ENCODE results near the gene NRN1L.

The NRN1L gene

DNA sequence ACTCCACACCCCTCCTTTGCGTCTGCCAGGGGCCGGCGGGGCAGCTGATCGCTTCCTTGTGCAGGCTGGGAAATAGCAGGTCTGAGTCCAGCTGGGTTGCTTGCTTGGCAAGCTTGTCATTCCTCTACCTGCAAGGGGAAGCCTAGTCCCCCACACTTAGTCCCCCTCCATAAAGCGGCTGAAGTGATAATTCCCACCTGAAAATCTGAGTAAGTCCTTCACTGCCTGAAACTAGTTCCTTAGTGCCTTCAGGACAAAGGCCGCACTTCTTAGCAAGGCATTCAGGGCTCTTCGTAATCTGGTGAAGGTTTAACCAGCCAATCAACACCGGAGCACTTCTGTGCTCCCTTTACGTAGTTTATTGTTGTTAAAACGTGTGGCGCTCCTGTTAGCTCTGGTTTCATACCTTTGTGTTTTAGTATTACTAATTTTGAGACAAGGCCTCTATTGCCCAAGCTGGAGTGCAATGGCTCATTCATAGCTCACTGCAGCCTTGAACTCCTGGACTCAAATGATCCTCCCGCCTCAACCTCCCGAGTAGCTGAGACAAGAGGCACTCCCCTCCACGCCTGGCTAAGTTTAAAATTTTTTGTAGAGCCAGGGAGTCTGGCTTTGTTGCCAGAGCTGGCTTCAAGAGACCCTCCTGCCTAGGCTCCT lies 9.2 kb downstream of the NRN1L start:
- Histone ChIP-seq H3F3A (ENCODE audit: low read depth) (no peaks in the 10 kb centered on the region), H3K27me3 (ENCODE audit: insufficient read depth, low read length, poor library complexity, severe bottlenecking) (no peaks in the 10 kb centered on the region), H3K9me2 (replicated peaks; ENCODE audit: low read depth, low read length) (no peaks in the 10 kb centered on the region), H2AFZ (ENCODE audit: low read length) (no peak overlapping the region), H3K36me3 (ENCODE audit: insufficient read depth, low read length) (no peaks in the 10 kb centered on the region), H3K4me2 (ENCODE audit: low read depth, low read length, poor library complexity, severe bottlenecking) (peak overlapping the region; percentile 97), H3K9ac (ENCODE audit: low read depth, low read length, poor library complexity, severe bottlenecking) (peak overlapping the region; percentile 94), H3K4me3 (ENCODE audit: low read length, poor library complexity, severe bottlenecking) (peak overlapping the region; percentile 85), H3K4me1 (ENCODE audit: insufficient read depth, low read length, poor library complexity, severe bottlenecking) (peaks cover 23% of the 10 kb centered on the region), H3K79me2 (ENCODE audit: insufficient read depth, low read length) (peaks cover 39% of the 10 kb centered on the region), H4K20me1 (ENCODE audit: insufficient read depth, low read length, poor library complexity, severe bottlenecking) (no peaks in the 10 kb centered on the region), H3K9me3 (ENCODE audit: insufficient read depth, low read depth, low read length) (no peaks in the 10 kb centered on the region)
- TF ChIP-seq EZH2phosphoT487 (IDR thresholded peaks at IDR 0.05; ENCODE audit: borderline replicate concordance): no peak
- TF ChIP-seq, protein P1, sequence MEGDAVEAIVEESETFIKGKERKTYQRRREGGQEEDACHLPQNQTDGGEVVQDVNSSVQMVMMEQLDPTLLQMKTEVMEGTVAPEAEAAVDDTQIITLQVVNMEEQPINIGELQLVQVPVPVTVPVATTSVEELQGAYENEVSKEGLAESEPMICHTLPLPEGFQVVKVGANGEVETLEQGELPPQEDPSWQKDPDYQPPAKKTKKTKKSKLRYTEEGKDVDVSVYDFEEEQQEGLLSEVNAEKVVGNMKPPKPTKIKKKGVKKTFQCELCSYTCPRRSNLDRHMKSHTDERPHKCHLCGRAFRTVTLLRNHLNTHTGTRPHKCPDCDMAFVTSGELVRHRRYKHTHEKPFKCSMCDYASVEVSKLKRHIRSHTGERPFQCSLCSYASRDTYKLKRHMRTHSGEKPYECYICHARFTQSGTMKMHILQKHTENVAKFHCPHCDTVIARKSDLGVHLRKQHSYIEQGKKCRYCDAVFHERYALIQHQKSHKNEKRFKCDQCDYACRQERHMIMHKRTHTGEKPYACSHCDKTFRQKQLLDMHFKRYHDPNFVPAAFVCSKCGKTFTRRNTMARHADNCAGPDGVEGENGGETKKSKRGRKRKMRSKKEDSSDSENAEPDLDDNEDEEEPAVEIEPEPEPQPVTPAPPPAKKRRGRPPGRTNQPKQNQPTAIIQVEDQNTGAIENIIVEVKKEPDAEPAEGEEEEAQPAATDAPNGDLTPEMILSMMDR (conservative IDR thresholded peaks at IDR 0.05; ENCODE audit: low read length): no peak

DNA sequence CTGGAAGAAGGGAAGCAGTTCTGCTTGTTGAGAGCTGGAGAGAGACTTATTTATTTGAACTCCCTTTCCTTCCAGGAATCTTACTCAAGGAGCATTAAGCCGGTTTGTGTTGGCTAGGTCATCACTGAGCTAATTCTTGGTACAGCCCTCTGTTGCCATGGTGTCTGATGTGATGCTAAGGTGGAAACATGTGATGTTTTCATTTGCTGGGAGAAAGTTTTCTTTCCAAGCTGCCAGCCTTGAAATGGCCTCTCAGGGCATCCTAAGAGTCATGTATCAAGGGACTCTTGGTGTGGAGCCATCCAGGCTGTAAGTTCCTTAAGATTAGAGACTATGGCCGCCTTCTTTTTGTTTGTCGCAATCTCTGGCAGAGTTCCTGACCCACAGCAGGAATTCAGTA lies 12.5 kb downstream of the NRN1L start:
- H3K4me2 ChIP-seq (ENCODE audit: low read depth, low read length, poor library complexity, severe bottlenecking): no peak overlapping the region
- TF ChIP-seq, protein P1 (conservative IDR thresholded peaks at IDR 0.05; ENCODE audit: low read length): no peak
- no peak for TF ChIP-seq EZH2phosphoT487 (IDR thresholded peaks at IDR 0.05; ENCODE audit: borderline replicate concordance)
- H3K9me2 ChIP-seq (replicated peaks; ENCODE audit: low read depth, low read length): no peaks in the 10 kb centered on the region
- no peak overlapping the region for H3K4me3 ChIP-seq (ENCODE audit: low read length, poor library complexity, severe bottlenecking)
- no peak overlapping the region for H2AFZ ChIP-seq (ENCODE audit: low read length)
- no peaks in the 10 kb centered on the region for H3K36me3 ChIP-seq (ENCODE audit: insufficient read depth, low read length)
- H3K79me2 ChIP-seq (ENCODE audit: insufficient read depth, low read length): peaks cover 48% of the 10 kb centered on the region
- peaks cover 22% of the 10 kb centered on the region for H3K4me1 ChIP-seq (ENCODE audit: insufficient read depth, low read length, poor library complexity, severe bottlenecking)
- no peaks in the 10 kb centered on the region for H4K20me1 ChIP-seq (ENCODE audit: insufficient read depth, low read length, poor library complexity, severe bottlenecking)
- H3F3A ChIP-seq (ENCODE audit: low read depth): no peaks in the 10 kb centered on the region
- H3K27me3 ChIP-seq (ENCODE audit: insufficient read depth, low read length, poor library complexity, severe bottlenecking): no peaks in the 10 kb centered on the region
- H3K9ac ChIP-seq (ENCODE audit: low read depth, low read length, poor library complexity, severe bottlenecking): no peak overlapping the region
- H3K9me3 ChIP-seq (ENCODE audit: insufficient read depth, low read depth, low read length): no peaks in the 10 kb centered on the region

GRCh38 chr16:67901734-67902133 lies 17.0 kb downstream of the NRN1L start:
- Histone ChIP-seq H3K9me3 (ENCODE audit: insufficient read depth, low read depth, low read length) (no peaks in the 10 kb centered on the region), H3K9me2 (replicated peaks; ENCODE audit: low read depth, low read length) (no peaks in the 10 kb centered on the region), H3K27me3 (ENCODE audit: insufficient read depth, low read length, poor library complexity, severe bottlenecking) (no peaks in the 10 kb centered on the region), H3F3A (ENCODE audit: low read depth) (no peaks in the 10 kb centered on the region), H3K79me2 (ENCODE audit: insufficient read depth, low read length) (peaks cover 18% of the 10 kb centered on the region), H2AFZ (ENCODE audit: low read length) (no peak overlapping the region), H3K9ac (ENCODE audit: low read depth, low read length, poor library complexity, severe bottlenecking) (no peak overlapping the region), H3K36me3 (ENCODE audit: insufficient read depth, low read length) (no peaks in the 10 kb centered on the region), H3K4me3 (ENCODE audit: low read length, poor library complexity, severe bottlenecking) (no peak overlapping the region), H4K20me1 (ENCODE audit: insufficient read depth, low read length, poor library complexity, severe bottlenecking) (no peaks in the 10 kb centered on the region), H3K4me1 (ENCODE audit: insufficient read depth, low read length, poor library complexity, severe bottlenecking) (no peaks in the 10 kb centered on the region), H3K4me2 (ENCODE audit: low read depth, low read length, poor library complexity, severe bottlenecking) (no peak overlapping the region)
- no peak for TF ChIP-seq EZH2phosphoT487 (IDR thresholded peaks at IDR 0.05; ENCODE audit: borderline replicate concordance)
- TF ChIP-seq, protein P1 (conservative IDR thresholded peaks at IDR 0.05; ENCODE audit: low read length): no peak

Measured in Loucy (cell line).